ENCODE measurements around the gene LDB2.

- TF ChIP-seq FOXA1 (IDR thresholded peaks at IDR 0.05) (no peak), FOXK2 (IDR thresholded peaks at IDR 0.05) (no peak), LEF1 (IDR thresholded peaks at IDR 0.05; ENCODE audit: borderline replicate concordance) (no peak), TARDBP (IDR thresholded peaks at IDR 0.05) (no peak), SP1 (IDR thresholded peaks at IDR 0.05) (no peak), SUZ12 (IDR thresholded peaks at IDR 0.05) (no peak), FOXM1 (IDR thresholded peaks at IDR 0.05; ENCODE audit: borderline replicate concordance) (no peak), ZNF384 (IDR thresholded peaks at IDR 0.05) (no peak)
These were observed 31.5 kb downstream of the LDB2 start for GRCh38 chr4:16866974-16867373.
